K562 treated with DMSO at 1 percent for 12 hours (cell line): Measurements from ENCODE around the gene SH3PXD2A. TPM values are rescaled to one million over a fixed set of nuclear protein-coding genes. Genes with fewer than 3 reads are reported as not detected.

ENCODE experiments used
- total RNA-seq: library from RNA; unstranded; fragments of 300-600 nt; gene quantifications from 2 replicates; pipeline ENCODE4 v1.2.3, GENCODE V29; 2022; ENCODE audit not compliant: insufficient read depth

Gene SH3PXD2A, protein sequence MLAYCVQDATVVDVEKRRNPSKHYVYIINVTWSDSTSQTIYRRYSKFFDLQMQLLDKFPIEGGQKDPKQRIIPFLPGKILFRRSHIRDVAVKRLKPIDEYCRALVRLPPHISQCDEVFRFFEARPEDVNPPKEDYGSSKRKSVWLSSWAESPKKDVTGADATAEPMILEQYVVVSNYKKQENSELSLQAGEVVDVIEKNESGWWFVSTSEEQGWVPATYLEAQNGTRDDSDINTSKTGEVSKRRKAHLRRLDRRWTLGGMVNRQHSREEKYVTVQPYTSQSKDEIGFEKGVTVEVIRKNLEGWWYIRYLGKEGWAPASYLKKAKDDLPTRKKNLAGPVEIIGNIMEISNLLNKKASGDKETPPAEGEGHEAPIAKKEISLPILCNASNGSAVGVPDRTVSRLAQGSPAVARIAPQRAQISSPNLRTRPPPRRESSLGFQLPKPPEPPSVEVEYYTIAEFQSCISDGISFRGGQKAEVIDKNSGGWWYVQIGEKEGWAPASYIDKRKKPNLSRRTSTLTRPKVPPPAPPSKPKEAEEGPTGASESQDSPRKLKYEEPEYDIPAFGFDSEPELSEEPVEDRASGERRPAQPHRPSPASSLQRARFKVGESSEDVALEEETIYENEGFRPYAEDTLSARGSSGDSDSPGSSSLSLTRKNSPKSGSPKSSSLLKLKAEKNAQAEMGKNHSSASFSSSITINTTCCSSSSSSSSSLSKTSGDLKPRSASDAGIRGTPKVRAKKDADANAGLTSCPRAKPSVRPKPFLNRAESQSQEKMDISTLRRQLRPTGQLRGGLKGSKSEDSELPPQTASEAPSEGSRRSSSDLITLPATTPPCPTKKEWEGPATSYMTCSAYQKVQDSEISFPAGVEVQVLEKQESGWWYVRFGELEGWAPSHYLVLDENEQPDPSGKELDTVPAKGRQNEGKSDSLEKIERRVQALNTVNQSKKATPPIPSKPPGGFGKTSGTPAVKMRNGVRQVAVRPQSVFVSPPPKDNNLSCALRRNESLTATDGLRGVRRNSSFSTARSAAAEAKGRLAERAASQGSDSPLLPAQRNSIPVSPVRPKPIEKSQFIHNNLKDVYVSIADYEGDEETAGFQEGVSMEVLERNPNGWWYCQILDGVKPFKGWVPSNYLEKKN
- 0.25 and 1.5 TPM in 2 replicates for total RNA-seq

DNA sequence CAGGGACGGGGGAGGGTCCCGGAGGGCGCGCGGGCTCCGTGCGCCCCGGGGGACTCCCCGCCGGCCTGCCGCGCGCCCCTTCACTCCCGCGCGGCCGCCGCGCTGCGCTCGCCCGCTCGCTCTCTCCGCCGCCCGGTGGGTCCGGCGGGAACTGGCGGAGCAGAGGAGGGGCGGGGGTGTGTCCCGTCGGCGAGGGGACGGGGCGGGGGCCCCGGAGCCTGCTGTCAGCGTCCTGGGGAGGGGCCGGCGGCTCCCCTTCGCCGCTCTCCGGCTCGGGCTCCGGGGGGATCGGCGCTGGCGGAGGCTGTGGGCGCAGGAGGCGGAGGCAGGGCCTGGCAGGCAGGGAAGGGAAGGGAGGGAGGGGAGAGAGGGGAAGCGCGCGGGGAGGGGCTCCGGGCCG is at the start of gene SH3PXD2A:
TSS of gene SH3PXD2A (minus strand) at position 153 of the 400 bp plus-strand sequence. CDS start 310 bp downstream, outside the sequence.

Other genes with a start within 250 kb of the SH3PXD2A start
- gene STN1, start 62.6 kb upstream of the SH3PXD2A start, total RNA-seq, result 13.1 and 15.5 TPM in 2 replicates
- gene SLK, start 111.6 kb upstream of the SH3PXD2A start, total RNA-seq, result 6.2 and 23.9 TPM in 2 replicates
- not detected in 2 replicates for gene COL17A1, start 230.3 kb upstream of the SH3PXD2A start, total RNA-seq